Activated naive CD4-positive, alpha-beta T cell treated with Interleukin-2 at 50 U/mL for 16 hours (primary cell): Measurements from ENCODE around the gene MSGN1.
"Not testable (repeated sequence)": the region's sequence is repeated elsewhere in the genome, so short reads cannot be mapped to it uniquely, and the experiment has no call there.

Experiments
- DNase-seq: peaks from one replicate; pipeline ENCODE4 v3.0.0-alpha.2; 2020

MSGN1 gene

DNA sequence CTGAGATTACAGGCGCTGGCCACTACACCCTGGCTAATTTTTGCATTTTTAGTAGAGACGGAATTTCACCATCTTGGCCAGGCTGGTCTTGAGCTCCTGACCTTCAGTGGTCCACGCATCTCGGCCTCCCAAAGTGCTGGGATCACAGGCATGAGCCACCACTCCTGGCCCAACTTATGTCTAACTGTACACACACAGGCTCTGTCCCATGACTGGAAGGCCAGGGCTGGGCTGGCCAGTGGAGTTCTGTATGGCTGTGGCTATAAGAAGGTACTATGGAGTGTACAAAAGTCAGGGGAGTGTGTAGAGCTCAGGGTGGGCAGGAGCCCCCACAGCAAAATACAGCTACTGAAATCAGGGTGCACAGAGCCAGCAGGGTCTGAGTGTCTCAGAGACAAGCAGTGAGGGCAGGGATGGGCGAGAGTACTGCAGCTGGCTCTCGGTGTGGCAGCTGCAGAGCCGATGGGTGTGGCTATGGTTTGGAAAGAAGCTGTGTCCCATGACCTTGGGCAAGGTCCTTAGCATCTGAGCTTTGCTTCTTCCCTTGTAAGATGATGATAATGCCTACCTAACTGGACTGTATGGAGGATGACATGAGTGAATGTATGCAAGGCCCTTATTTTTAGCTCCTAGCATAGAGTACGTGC lies 10.4 kb upstream of the MSGN1 start:
- no peak for DNase-seq

DNA sequence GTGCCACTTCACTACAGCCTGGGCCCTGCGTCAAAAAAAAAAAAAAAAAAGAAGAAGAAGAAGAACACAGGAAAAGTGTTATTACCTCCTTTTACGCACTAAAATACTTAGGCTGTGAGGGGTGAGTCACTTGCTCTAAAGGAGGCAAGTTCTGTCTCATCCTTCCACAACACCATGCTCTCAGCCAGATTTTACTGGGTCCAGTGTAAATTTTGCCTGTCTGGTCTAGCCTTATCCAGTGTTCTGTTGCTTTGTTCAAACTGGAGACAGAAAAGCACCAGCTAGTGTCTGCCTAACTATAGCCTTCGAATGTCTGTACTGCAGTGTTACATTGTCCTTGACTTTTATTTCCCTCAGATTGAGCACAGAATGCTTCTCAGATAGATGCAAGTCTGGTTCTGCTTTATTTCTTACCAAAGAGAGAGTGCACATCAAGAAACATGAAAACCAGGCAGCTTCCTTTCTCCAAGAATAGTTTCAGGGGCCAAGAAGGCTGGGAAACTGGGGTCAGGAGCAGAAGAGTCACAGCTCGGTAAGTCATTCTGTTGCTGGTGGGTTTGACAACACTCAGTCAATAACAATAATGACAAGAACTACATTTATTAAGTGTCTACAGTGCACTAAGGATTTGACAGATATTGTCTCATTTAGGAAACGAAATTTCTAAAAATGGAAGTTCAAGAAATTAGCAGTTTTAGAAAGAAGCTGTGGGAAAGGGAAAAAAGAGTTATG lies 3.1 kb upstream of the MSGN1 start:
- DNase-seq = no peak

DNA sequence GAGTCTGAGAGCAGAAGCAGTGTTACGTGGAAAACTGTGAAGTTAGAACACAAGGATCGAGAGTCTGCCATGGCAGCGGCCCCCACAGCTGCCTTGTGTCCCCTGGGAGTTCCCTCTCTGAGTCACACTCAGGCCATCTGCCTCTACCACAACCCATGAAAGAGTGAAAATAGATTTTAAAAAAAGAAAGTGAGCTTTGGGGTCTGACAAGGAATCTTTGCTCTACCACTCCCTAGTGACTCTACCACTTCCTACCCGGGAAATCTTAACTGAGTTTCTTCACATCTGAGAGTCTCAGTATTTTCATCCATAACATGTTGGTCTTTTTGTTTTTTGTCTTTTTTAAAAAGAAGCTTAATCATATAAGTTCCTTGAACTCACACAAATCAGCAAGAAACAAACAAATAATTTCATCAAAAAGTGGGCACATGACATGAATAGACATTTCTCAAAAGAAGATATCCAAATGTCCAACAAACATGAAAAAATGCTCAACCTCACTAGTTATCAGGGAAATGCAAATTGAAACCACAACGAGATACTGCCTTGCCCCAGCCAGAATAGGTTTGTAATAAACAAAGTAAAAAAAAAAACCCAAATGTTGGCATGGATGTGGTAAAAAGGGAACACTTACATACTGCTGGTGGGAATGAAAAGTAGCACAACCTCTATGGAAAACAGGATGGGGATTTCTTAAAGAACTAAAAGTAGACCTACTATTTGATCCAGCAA lies 2.4 kb upstream of the MSGN1 start:
- DNase-seq = no peak

DNA sequence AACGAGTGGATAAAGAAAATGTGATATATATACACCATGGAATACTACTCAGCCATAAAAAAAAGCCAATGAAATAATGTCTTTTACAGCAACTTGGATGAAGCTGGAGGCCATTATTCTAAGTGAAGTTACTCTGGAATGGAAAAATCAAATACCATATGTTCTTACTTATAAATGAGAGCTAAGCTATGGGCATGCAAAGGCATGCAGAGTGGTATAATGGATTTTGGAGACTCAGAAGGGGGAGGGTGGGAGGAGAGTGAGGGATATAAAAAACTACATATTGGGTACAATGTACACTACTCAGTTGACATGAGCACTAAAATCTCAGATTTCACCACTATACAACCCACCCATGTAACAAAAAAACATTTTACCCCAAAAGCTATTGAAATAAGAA lies 1.7 kb upstream of the MSGN1 start:
- DNase-seq = no peak

DNA sequence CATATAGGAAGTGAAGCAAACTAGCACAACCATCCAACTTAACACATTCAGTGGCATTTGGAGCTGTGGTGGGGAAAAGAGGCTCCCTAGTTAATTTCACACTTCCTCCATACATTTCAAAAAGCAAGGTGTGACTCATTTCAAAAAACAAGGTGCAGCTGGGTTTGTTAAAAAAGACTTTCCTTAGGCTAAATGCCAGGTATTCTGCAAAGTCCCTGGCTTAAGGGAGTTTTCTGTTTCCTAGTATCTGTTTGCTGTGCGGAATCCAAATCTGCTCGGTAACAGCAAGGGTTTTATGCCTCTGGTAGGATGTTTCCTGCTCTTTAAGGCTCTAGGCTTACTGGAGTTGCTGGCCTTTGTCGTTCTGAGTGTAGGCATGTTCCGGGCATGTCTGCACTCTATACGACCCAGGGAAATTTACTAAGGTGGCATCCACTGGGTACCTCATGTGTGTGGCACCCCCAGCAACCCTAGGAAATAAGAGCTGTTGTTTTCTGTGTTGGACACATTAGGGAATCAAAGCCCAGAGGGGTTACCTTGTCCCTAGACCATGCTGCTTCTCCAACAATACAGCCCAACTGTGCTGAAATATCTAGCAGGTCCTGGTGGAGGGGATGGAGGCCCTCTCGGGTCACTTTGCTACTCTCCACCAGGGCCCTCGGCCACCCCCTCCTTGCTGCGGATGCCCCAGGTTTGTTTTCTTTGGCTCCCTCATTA lies 634 bp upstream of the MSGN1 start:
- DNase-seq = no peak

DNA sequence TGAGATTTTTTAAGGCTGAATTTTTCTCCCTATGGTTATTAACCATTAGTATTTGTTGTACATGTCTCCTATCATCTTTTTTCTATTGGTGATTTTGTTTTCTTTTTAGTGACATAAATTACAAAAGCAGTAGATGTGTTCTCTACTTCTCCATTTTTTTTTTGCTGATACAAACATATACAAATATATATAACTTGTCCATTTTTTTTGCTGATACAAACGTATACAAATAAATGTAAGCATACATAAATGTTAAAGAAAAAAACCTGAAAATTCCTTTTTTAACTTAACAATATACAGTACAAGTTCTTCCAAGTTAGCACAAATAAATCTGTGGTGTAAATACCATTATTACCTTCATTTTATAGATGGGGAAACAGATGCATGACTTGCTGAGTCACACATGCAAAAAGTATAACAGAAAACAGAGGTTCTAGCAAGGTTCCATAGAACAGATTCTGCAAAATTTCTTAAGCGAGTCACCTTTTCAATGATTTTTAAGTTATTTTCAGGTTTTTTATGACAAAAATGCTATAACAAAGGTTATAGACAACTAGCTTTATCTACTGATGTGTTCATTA lies 2.1 kb downstream of the MSGN1 start:
- no peak for DNase-seq

DNA sequence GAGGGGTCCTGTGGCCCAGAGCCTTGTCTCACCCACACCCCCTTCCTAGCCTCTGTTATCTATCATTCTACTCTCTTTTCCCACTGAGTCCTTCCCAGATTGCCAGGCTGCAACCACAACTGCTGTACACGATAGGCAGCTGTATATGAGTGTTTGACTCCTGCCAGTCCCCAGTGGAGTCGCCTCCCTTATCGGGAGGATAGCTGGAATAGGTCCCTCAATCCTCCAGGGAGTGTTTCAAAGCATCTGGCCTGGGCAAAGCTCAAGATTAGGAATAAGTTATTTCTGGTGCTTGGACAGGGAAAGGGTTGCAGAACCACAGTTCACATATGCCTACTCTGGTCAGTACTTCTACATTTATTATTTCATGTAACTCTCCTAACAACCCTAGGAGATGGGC lies 4.8 kb downstream of the MSGN1 start:
- no peak for DNase-seq

DNA sequence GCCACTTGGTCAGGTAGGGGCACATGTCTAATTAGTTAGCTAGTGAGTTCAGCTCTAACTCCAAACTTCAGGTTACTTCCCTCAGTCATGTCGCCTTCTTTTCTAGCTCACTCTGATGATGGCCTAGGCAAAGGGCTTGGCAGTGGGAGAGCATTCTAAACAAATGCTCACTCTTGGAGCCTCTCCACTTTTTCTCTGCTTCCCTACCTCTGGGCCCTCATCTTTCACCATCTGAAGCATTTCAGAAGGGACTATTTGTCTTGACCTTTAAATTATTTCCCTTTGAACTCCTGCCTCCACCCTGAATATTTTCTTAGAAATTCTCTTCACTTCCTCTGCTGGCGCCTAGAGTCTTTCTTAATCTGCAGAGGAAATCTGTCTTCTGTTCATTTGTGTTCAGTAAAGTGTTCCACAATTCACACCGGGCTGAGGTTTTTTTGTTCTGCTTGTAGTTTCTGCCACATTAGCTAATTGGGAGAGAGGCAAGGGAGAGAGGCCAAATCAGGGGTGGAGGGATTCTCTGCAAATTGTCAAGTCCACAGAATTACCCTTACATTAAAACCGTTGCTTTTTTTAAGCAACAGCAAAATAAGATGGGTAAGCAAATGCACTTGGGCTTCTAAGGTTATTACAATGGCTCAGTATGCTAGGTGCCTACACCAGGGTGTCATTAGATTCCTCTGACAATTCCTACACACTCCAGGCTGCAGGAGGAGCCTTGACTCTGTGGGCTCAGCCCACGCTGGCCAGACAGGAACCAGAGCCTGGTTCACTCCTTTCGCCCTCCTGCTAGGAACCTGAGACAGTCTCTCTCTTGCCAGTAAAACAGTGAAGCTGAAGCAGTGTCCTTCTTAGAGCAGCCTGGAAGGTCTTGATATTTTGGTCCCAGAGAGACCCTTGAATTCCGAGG lies 5.5 kb downstream of the MSGN1 start:
- no peak for DNase-seq

DNA sequence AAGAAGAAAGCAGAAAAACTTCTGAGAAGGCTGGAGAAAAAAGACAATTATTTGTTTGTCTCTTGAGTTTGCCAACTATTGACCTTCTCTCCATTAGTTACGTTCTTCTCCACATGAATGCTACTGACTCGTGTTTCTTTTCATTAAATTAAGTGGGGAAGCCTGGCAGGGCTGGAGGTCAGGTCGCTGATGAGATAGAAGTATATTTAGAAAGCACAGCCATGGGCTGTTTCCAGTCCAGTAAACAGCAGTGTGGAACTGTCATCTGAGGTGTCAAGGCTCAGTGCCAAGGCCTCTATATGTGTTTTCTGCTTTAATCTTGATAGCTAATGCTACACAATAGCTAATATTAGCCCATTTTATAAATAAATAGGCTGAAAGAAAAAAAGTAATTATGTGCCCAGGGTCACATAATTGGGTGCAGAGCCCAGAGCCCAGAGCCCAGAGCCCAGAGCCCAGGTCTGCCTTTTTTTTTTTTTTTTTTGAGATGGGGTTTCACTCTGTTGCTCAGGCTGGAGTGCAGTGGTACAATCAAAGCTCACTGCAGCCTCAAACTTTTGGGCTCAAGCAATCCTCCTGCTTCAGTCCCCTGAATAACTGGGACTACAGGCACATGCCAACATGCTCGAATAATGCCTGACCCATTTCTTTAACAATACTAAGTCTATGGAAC lies 6.3 kb downstream of the MSGN1 start:
- DNase-seq = no peak

DNA sequence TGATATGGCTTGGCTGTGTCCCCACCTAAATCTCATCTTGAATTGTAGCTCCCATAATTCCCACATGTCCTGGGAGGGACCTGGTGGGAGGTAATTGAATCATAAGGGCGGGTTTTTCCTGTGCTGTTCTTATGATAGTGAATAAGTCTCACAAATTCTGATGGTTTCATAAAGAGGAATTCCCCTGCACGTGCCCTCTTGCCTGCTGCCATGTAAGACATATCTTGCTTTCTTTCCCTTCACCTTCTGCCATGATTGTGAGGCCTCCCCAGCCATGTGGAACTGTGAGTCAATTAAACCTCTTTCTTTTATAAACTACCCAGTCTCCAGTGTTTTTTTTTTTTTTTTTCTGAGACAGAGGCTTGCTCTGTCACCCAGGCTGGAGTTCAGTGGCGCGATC lies 7.4 kb downstream of the MSGN1 start:
- not testable (repeated sequence) for DNase-seq

DNA sequence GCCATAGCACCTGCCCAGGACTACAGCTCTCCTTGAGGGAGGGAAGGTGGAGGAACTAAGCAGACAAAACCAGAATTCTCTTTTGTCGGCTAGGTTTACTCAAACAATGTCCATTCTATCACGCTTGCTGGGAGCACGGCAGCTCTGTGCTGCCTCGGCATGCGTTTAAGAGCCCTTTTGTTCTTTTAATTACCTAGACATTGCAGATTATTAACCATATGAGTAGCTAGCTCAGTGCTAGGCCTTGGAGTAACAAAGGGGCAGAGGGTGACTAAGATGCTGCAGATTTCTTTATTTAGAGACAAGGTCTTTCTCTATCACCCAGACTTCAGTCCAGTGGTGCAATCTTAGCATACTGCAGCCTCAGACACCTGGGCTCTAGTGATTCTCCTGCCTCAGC lies 11.1 kb downstream of the MSGN1 start:
- DNase-seq = no peak

DNA sequence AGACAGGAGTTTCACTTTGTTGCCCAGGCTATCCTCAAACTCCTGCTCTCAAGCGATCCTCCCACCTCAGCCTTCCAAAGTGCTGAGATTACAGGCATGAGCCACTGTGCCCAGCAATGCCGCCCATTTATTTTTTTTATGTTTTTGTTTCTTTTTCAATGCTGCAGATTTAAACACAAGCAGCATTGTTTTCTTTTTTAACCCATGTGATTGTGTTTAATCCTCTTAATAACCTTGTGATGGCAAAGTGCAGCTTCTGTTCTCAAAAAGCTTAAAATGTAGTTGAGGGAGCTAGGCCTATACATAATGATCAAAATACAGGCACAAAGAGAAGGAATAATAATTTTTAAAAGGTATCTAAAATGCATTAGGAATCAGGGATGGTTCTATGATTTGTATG lies 11.5 kb downstream of the MSGN1 start:
- DNase-seq = no peak

DNA sequence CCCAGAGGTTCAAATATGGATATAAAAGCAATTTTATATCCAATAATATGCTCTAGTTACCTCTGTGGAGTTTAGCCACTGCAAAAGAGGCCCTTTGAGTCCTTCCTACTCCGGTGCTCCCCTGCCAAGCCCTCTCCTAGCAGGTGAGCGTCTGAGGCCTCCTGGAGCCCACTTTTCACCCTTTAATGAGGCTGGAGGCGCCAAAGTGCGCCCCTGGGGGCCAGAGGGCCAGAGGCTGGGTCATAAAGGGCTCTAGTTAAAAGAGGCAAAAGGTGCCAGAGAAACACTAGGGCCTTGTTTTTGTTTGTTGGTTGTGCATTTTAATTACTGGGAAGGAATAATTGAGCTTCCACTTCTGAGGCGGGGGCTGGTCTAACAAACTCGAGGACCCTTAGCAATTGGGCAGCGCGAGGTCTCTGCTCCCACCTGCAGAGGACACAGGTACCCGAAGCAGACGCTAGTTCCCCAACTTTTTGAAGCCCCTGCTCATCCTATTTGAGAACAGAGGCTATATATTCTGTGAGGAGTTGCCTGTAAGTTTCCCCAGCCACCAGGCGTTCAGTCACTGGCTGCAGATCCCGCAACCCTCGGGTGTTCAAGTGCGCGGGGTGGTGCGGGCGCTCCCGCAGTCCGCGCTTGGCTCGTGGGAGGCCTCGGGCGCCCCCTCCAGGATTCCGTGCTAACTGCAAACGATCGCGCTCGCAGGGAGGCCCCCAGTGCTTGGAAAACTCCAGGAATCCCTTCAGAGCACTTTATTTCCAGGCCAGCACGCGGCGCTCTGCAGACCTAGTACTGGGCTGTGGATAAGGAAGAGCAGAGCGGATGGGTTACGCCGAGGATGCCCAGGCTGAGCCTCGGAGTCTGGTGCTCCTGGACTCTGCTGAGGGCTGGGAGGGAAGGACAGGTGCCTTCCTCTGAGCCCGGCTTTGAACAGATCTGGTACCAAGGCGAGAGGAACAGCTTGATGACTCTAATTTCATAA lies 14.1 kb downstream of the MSGN1 start:
- peak; percentile 26 for DNase-seq

DNA sequence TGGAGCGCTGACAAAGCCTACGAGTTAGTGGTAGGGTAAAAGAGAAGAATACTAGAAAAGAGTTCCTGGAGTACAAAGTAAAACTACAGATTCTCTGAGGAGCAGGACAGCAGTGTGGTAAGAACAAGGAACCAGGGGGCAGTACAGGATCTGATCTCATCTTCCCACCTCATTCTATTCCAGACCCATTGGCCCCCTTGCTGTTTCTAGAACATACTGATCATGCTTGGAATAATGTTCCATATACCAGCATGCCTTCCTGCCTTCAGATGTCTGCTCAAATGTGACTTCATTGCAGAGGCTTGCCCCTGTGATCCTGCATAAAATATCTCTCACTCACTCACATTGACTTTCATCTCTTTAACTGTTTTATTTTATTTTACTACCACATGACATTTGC lies 19.3 kb downstream of the MSGN1 start:
- DNase-seq = no peak

DNA sequence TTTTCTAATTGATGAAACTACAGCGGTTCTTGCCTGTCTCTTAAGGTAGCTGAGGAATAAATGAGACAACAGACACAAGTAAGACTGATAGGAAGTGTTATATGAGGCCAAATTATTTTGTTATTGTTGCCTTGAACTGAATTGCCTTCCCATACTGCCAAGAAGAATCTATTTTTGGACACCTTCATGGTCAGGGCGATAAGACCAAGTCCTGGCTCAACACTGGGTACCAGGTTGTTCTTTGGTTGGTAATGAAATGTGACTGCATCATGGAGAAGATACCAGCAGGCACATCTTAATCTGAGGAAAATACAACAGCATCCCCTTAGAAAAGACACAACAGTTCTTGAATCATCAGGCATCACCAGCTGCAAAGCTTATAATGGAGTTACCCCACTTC lies 23.7 kb downstream of the MSGN1 start:
- DNase-seq = no peak

DNA sequence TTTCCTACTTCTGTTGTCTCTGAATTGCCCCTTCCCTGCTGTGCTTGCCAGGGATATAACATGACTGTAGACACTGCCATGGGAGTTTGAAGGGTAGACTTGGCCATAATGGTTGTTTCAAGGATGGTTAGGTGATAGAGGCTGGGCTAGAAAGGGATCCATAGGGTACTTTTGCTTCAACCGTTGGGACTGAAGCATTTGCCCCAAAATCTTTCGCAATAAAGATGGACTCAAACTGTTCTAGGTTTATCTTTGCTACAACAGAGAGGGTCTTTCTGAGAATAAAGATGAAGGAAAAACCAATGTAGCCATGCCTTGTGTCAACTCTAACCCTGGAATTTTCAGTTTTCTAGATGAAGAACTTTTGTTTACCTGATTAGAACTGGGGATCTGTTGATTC lies 27.2 kb downstream of the MSGN1 start:
- no peak for DNase-seq

DNA sequence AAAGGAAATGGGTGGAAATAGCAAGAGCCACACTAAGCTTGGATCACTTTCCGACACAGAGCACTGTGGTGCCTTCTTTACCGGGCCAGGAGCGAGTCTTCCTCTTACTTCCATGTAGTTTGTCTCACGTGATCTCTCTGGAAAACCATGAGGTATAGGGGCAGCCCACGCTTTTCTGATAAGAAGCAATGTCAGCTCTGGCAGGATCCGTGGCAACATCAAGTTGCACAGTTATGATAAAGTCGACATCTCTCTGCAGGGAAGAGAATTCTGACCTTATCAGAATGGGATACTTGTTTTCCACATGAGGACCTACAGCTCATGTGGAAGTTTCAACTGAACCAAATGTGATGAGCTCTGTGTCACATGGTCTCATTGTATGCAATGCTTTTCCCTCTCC lies 29.5 kb downstream of the MSGN1 start:
- DNase-seq = no peak

DNA sequence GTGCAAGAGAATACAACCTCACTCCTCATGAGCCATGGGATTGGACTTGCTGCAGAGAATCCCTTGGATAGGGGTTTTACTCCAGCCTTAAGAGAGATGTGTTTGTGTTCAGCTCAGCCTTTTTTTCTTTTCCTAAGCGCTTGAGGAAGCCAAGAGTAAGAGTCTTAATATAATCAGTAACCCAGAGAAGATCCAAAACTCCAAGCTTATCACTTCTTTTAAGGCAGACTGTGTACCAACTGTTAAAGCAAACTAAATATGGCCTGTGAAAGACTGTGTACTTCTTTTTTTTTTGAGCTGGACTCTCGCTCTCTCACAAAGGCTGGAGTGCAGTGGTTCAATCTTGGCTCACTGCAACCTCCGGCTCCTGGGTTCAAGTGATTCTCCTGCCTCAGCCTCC lies 30.4 kb downstream of the MSGN1 start:
- no peak for DNase-seq

DNA sequence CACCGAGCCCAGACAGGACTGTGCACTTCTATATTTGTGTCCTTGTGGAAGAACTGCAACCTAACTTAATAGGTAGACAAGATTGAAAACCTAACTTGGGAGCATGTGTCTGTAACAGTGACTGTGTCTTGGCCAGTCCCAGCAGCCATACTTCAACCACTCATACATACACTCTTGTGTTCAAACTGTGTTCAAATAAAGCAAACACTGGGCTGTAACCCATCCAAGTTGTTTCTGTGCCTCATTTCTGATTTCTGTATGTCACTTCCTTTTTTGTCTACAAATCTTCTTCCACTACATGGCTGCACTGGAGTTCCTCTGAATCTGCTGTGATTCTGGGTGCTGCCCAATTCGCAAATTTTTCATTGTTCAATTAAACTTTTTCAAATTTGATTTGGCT lies 31.0 kb downstream of the MSGN1 start:
- DNase-seq = no peak

DNA sequence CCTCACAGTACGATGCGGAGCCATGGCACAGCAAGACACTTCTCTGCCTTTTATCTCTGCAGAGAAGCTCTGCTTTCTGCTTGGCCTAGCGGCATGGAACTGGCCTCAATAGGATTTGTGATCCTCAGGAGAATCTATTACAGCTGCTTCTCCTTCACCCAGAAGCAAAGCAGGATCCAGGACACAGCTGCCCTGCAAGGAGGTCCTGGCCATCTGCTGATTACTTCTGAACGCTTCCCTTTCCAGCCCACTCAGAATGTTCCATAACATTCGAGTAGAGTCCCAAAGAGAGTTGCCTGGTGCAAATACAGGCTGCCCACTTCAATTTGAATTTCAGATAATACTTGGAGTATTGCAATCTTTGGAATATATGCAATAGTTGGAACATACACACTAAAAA lies 33.0 kb downstream of the MSGN1 start:
- no peak for DNase-seq
